GM19463 (cell line): ENCODE results near the gene UTY.

Source experiments
- ATAC-seq: cut with Tn5 transposase; IDR thresholded peaks from one replicate; pipeline ENCODE4 v1.9.1; 2021; ENCODE audit warnings: mild to moderate bottlenecking, moderate library complexity; ENCODE audit not compliant: unreplicated experiment

The UTY gene

DNA sequence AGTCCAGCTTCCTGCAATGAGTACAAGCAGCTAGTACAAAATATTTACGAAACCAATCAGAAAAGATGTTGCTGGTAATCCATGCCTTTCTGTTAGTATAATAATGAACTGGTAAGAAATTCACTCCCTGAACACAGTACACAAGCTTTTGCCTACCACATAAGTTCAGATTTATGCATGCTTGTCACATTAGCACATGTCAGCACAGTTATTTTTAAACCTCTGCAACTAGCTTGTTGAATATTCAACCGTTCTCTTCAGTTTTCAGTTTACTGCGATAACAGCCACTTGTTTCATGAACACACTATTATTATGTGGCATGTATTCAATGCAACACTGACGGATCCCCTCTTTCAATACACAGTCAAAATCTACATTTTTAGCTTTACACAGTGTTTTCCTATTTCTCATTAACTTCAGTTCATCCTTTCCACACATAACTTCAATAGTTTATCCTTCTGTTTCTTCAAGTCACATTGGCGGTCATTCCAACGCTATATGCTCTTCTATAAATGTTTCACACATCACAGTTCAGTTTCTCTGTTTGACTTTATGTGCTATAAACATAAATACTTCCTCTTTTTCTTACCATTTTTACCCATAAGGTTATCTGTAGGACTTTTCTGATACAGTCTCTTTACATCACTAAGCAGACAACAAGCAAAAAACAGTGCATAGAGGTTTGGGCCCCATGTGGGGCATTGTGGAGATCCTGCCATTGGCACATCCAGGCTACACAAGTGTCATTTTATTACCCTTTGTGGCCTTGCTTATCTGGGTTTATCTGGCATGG is 62.8 kb downstream of the UTY start:
- ATAC-seq = no peak

- no peak for ATAC-seq
These were observed 64.3 kb downstream of the UTY start for GRCh38 chrY:13415556-13415955.

DNA sequence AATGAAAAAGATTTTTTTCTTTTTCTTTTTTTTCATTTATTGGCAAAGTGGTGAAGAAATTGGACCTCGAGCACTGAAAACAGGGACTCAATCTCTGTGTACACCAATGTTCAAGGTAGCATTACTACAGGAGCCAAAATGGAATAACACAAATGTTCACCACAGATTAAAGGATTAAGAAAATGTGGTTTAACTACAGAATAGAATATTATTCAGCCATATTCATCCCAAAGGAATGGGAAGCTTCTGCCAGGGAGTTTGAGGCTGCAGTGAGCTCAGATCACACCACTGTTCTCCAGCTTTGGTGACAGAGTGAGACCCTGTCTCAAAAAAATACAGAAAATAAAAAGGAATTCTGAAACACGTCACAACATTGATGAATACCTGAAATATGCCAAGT is 81.0 kb downstream of the UTY start:
- no peak for ATAC-seq

- no peak for ATAC-seq
These were observed 98.6 kb downstream of the UTY start for GRCh38 chrY:13381110-13381683.

DNA sequence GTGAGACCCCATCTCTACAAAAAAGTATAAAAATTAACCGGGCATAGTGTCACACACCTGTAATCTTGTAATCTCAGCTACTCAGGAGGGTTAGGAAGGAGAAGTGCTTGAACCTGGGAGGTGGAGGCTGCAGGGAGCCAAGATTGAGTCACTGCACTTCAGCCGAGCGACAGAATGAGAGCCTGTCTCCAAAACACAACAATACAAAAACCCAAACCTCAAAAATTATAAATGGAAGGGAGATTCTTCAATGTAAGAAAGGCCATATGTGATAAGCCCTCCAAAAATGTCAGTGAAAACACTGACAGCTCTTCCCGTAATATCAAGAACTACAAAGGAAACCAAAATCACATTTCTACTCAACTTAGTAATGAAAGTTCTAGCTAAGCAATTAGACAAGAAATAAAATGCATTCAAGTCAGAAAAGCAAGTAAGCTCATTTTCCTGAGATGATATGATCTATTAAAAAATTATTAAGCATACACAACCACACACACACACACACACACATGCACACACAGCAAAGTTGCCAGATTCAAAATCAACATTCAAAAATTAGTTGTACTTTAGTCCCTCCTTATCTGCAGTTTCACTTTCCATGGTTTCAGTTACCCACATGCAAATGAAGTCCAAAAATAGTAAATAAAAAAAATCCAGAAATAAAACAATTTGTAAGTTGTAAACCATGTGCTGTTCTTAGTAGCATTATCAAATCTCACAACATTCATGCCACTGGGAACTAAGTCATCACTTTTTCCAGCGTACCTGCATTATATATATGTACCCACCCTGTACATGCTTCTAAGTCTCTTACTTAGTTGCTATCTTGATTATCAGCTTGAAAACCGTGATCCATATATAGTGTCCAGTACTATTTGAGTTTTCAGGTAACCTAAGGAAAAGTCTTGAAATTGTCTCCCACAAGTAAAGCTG is 108.7 kb downstream of the UTY start:
- ATAC-seq = no peak

GRCh38 chrY:13370245-13370644 is 109.6 kb downstream of the UTY start:
- no peak for ATAC-seq

- ATAC-seq = no peak
These were observed 111.4 kb downstream of the UTY start for GRCh38 chrY:13368513-13368845.

DNA sequence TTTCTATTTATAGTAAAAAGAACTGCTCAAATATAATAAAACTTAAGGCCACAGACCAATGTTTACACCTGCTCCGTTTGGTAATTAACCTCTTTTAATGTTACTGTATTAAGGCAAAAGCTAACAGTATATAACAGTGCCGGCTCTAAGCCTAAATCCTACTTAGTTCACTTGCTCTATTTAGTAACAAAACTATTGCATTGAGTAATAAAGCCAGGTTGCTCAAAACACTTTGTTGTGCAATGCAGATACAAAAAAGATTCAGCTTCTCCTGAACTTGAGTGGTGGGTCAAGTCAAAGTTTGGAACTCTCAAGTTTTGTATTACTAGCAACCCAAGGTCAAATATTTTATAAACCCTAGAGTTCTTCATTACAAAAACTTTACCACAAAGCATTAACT is 116.2 kb downstream of the UTY start:
- ATAC-seq = no peak

DNA sequence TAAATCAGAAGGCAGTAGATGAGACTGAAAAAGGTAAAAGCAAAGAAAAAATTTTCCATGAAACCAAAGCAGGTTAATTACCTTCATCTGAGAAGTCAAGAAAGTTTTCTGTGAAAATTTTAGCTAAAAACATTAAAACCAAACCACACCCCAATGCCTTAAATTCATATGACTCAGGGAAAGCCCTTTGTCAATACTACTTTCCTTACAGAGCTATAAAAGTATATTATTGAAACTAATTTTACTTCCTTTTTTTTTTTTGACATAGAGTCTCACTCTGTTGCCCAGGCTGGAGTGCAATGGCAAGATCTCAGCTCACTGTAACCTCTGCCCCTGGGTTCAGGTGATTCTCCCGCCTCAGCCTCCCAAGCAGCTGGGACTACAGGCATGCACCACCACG is 117.2 kb downstream of the UTY start:
- no peak for ATAC-seq

DNA sequence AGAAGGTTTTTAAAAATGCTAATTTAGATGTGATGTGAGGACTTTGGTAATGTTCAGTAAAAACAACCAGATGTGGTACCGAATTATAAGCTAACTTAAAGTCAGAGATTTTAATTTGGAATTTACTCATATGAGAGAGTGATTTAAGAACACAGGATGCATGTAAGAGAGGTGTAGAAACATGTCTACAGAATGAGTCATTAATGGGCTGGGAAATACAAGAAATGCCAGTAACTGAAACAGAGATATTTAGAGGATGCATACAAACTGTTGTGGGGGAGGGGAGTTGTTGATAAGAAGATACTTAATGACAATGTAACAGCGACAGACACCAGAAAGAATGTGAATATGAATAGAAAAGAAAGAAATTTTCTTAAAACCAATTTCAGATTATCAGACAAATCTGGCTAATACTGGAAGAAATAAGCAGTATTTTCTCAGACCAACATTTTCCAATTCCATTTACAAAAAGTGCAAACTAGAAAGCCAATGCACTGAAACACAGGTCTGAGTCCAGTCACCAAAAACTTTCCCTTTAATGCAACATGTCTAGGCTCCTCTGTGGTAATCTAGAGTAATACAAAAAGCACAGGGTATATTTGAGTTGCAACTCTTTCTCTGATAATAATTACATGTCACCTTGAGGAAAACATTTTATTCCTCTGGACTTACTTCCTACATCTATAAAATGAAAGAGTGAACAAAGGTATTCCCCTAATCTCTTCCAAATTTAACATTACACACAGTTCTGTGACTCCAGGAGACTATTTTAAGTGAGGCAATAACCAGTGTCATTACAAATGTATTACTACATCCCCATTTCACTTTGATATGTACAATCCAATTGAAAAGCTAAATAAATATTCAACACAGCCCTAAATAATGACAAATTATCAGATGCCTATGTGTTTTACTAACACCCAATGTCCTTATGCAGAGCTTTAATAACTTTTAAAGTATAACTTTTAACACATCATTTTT is 117.9 kb downstream of the UTY start:
- ATAC-seq = no peak

DNA sequence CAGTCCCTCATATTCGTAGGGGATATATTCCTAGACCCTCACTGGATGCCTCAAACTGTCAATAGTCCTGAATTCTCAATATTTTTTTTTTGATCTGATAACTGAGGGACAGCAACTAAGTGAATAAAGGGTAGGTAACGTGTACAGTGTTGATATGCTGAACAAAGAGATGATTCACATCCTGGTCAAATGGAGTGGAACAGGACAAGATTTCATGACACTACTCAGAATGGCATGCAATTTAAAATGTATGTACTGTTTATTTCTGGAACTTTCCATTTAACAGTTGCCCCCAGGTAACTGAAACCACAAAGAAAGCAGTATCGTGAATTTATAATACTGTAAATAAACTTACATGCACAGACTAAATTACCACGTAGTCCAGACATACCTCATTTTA is 128.4 kb downstream of the UTY start:
- no peak for ATAC-seq

GRCh38 chrY:13347106-13347505 is 132.7 kb downstream of the UTY start:
- no peak for ATAC-seq

DNA sequence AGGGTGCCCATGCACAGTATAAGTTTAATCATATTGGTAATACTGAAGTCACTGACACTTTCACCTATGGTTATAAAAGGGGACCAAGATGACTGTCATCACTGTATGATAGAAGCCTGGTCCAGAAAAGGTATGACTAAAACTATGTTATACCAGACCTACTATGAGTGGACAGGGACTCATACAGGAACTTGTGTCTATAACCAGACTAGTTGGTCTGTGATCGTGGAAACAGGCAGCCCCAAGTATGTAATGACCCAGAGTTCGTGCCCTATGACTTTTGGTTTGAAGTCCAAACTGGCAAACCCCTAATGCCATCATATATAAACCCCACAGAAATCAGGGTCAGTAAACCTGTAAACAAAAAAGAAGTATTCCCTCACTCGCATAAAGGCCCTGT is 134.3 kb downstream of the UTY start:
- ATAC-seq = no peak

- ATAC-seq = no peak
These were observed 136.4 kb downstream of the UTY start for GRCh38 chrY:13343307-13343946.

GRCh38 chrY:13339939-13340338 is 139.9 kb downstream of the UTY start:
- ATAC-seq = no peak

- no peak for ATAC-seq
These were observed 140.5 kb downstream of the UTY start for GRCh38 chrY:13339381-13339780.

- no peak for ATAC-seq
These were observed 141.1 kb downstream of the UTY start for GRCh38 chrY:13338711-13339110.

DNA sequence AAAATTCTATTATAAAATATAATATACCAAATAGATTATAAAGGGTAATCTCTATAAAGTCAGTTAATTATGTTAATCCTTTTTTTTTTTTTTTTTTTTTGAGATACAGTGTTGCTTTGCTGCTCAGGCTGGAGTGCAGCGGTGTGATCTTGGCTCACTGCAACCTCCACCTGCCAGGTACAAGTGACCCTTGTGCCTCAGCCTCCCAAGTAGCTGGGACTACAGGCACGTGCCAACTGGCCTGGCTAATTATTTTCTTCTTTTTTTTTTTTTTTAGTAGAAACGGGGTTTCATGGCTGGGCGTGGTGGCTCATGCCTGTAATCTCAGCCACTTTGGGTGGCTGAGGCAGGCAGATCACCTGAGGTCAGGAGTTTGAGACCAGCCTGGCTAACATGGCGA is 141.9 kb downstream of the UTY start:
- ATAC-seq = no peak

DNA sequence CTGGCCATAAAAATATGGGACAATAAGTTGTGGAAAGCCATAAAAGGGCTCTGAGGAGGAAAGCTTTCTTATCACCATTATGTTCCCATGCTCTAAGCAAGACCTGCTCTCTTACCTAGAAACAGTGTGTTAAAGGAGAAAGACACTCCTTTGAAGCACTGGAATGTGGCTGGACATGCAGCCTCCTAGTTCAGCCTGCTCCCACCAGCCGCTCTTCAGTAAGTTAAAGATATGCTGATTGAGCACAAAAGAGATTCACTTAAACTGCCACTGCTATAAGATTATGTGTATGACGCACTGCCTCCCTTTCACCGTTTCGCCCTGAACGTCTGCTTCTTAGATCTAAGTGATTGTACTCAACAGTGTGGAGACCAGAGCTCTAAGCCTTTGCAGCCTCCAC is 146.0 kb downstream of the UTY start:
- ATAC-seq = no peak

DNA sequence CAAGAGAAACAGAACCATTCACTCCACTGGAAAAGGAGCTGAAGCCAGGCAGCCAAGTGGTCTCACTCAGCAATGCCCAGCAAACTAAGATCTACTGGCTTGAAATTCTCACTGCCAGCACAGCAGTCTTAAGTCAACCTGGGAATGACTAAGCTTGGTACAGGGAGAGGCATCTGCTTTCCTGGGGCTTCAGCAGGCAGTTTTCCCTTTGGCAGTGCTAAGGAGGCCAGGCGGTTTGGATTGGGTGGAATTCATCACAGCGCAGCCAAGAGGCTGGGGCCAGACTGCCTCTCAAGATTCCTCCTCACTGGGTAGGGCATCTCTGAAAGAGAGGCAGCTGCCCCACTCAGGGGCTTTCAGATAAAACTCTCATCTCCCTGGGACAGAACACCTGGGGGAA is 149.2 kb downstream of the UTY start:
- no peak for ATAC-seq
